Upper lobe of left lung (tissue), 6 donors: ENCODE data around the gene DRD5. TPM values are rescaled to one million over a fixed set of nuclear protein-coding genes. Genes with fewer than 3 reads are reported as not detected.
A peak's percentile ranks its signal among the peaks of the same experiment; 100 is the strongest.
"Not testable (repeated sequence)": the region's sequence is repeated elsewhere in the genome, so short reads cannot be mapped to it uniquely, and the experiment has no call there.

ENCODE experiments used
- ATAC-seq, 2 donors: fragments of 200-7000 bp; cut with Tn5 transposase; one replicate each; pipeline ENCODE4 v1.9.1; 2022; ENCODE audit warnings: mild to moderate bottlenecking in 2 of 2, moderate library complexity in 2 of 2; ENCODE audit not compliant: low FRiP score in 2 of 2
- DNase-seq, 2 donors: peaks; one replicate each; pipeline ENCODE4 v3.0.0-alpha.2; 2019 to 2020
- H3K27ac ChIP-seq, 4 donors: fragments of 200-600 bp; sonication (generic); one replicate each; pipeline ENCODE4 v1.5.1; 2016 to 2019
- H3K27me3 ChIP-seq, 4 donors: fragments of 200-600 bp; sonication (generic); one replicate each; pipeline ENCODE4 v1.5.1; 2017 to 2019
- H3K36me3 ChIP-seq, 4 donors: fragments of 200-600 bp; sonication (generic); one replicate each; pipeline ENCODE4 v1.5.1; 2016 to 2019
- H3K4me1 ChIP-seq, 4 donors: fragments of 200-600 bp; sonication (generic); one replicate each; pipeline ENCODE4 v1.5.1; 2018 to 2019
- H3K4me3 ChIP-seq, 4 donors: fragments of 200-600 bp; sonication (generic); one replicate each; pipeline ENCODE4 v1.5.1; 2017 to 2019; ENCODE audit warnings: mild to moderate bottlenecking in 2 of 4, moderate library complexity in 1 of 4
- H3K9me3 ChIP-seq, 4 donors: fragments of 200-600 bp; sonication (generic); one replicate each; pipeline ENCODE4 v1.5.1; 2018 to 2019
- EP300 ChIP-seq, 4 donors: sonication (generic); formaldehyde crosslinking; IDR thresholded peaks; one replicate each; pipeline ENCODE4 v1.5.1; 2017; ENCODE audit warnings: antibody characterized with exemption in 4 of 4, control low read depth in 2 of 4
- POLR2A ChIP-seq, 4 donors: fragments of 450-650 bp; IDR thresholded peaks; one replicate each; pipeline ENCODE4 v1.5.1; 2016 to 2017; ENCODE audit warnings: antibody characterized with exemption in 4 of 4, mild to moderate bottlenecking in 2 of 4
- POLR2AphosphoS5 ChIP-seq, 2 donors: sonication (generic); formaldehyde crosslinking; IDR thresholded peaks; one replicate each; pipeline ENCODE4 v1.5.1; 2017; ENCODE audit warnings: antibody characterized with exemption in 2 of 2
- WGBS, 2 donors: methylation state at CpG; one replicate each; pipeline ENCODE4 v1.1.5; 2017 to 2018; 5-methylcytosine and 5-hydroxymethylcytosine counted together
- total RNA-seq, 6 donors: library from RNA; depleted of rRNA in 4 of 6; stranded (reverse); fragments of >200 nt in 4 of 6; gene quantifications; one replicate each; pipeline versions ENCODE4 v1.1.0 to v1.2.1, GENCODE V29; 2016 to 2021
- TF ChIP-seq, protein P1 (sequence below), 6 experiments: fragments of 450-650 bp in 4 of 6; fragments of 200-600 bp in 2 of 6; sonication (generic) in 2 of 6; IDR thresholded peaks; one replicate each; pipeline ENCODE4 v1.5.1; 2016 to 2019; ENCODE audit warnings: antibody characterized with exemption in 6 of 6
- donor health status: DM: no; HTN: no; CAD: no; lungs with moderate emphysema.
- donor health status: DM: no; HTN: yes; CAD: no; lungs with severe emphysema.

Gene DRD5
- total RNA-seq, 6 donors from 2014 or later, result not detected

DNA sequence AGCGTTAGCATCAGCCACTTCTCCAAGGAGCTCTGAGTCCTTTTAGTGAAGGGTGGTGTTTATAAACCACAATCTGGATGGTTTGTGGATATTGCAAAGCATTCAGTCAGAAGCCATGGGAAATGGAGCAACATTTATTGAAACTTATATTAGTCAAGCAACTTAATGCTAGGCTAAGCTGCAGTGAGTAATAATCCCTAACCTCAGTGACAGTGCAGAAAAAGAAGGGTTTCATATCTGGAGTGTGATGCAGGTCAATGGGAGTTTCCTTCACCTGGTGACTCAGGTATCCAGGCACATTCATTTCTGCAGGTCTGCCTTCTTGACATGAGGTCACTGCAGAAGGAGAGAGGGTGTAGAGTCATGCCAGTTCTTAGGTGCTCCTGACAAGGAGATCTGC is 10.4 kb upstream of the DRD5 start:
- 37 to 54% methylated on average over 1 of the region's 1 CpG for WGBS, 2 donors
- H3K27me3 ChIP-seq, result no peaks in the 10 kb centered on the region
- H3K36me3 ChIP-seq, result no peaks in the 10 kb centered on the region
- DNase-seq, result no peak
- ATAC-seq, result no peak
- H3K4me1 ChIP-seq, result no peaks in the 10 kb centered on the region
- H3K4me3 ChIP-seq, result no peak overlapping the region
- H3K9me3 ChIP-seq, result no peaks in the 10 kb centered on the region
- TF ChIP-seq POLR2AphosphoS5 (IDR thresholded peaks at IDR 0.05) (no peak), EP300 (IDR thresholded peaks at IDR 0.05) (no peak), POLR2A (IDR thresholded peaks at IDR 0.05) (no peak)
- TF ChIP-seq, protein P1, sequence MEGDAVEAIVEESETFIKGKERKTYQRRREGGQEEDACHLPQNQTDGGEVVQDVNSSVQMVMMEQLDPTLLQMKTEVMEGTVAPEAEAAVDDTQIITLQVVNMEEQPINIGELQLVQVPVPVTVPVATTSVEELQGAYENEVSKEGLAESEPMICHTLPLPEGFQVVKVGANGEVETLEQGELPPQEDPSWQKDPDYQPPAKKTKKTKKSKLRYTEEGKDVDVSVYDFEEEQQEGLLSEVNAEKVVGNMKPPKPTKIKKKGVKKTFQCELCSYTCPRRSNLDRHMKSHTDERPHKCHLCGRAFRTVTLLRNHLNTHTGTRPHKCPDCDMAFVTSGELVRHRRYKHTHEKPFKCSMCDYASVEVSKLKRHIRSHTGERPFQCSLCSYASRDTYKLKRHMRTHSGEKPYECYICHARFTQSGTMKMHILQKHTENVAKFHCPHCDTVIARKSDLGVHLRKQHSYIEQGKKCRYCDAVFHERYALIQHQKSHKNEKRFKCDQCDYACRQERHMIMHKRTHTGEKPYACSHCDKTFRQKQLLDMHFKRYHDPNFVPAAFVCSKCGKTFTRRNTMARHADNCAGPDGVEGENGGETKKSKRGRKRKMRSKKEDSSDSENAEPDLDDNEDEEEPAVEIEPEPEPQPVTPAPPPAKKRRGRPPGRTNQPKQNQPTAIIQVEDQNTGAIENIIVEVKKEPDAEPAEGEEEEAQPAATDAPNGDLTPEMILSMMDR (IDR thresholded peaks at IDR 0.05), result no peak
- H3K27ac ChIP-seq, result no peak overlapping the region

DNA sequence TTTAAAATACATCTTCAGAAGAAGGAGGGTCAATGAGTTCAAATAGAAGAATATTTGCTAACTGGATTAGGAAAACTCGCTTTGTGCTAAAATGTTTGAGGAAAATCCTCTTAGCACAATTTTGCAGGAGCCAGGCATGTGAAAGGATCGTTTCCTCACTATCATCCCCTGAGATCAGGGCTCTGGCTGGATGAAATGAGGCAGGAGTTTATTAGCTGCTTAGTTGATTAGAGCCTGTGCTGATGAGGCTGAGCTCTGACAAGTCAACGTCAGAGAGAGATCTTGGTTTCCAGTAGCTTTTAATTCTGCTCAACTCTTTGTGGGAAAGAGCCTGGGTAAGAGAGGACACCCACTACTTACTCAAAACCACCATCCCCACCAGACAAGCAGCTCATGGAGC is 8.0 kb upstream of the DRD5 start:
- no peak for ATAC-seq
- no peaks in the 10 kb centered on the region for H3K4me1 ChIP-seq
- no peaks in the 10 kb centered on the region for H3K27me3 ChIP-seq
- no peaks in the 10 kb centered on the region for H3K9me3 ChIP-seq
- DNase-seq, result no peak
- 51 to 56% methylated on average over 3 of the region's 3 CpGs for WGBS, 2 donors
- H3K27ac ChIP-seq, result no peak overlapping the region
- TF ChIP-seq POLR2AphosphoS5 (IDR thresholded peaks at IDR 0.05), result no peak
- no peak for TF ChIP-seq POLR2A (IDR thresholded peaks at IDR 0.05)
- no peak for TF ChIP-seq EP300 (IDR thresholded peaks at IDR 0.05)
- TF ChIP-seq, protein P1 (IDR thresholded peaks at IDR 0.05), result no peak
- no peak overlapping the region for H3K4me3 ChIP-seq
- H3K36me3 ChIP-seq, result no peaks in the 10 kb centered on the region

DNA sequence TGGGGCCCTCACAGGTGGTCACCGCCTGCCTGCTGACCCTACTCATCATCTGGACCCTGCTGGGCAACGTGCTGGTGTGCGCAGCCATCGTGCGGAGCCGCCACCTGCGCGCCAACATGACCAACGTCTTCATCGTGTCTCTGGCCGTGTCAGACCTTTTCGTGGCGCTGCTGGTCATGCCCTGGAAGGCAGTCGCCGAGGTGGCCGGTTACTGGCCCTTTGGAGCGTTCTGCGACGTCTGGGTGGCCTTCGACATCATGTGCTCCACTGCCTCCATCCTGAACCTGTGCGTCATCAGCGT is 652 bp downstream of the DRD5 start:
- no peak for TF ChIP-seq POLR2A (IDR thresholded peaks at IDR 0.05)
- TF ChIP-seq, protein P1 (IDR thresholded peaks at IDR 0.05), result no peak
- TF ChIP-seq EP300 (IDR thresholded peaks at IDR 0.05), result no peak
- TF ChIP-seq POLR2AphosphoS5 (IDR thresholded peaks at IDR 0.05), result no peak
- ATAC-seq (no peak), DNase-seq (peak in 1 of 2 donors; percentile 71)
- 44 to 82% methylated on average over 5 to 6 of the region's 22 CpGs for WGBS, 2 donors
- H3K36me3 ChIP-seq, result no peaks in the 10 kb centered on the region
- no peaks in the 10 kb centered on the region for H3K9me3 ChIP-seq
- peaks cover 0 to 10% (median 0%) of the 10 kb centered on the region in 4 donors for H3K4me1 ChIP-seq
- H3K4me3 ChIP-seq, result no peak overlapping the region
- H3K27me3 ChIP-seq, result peaks cover 0 to 14% (median under 1%) of the 10 kb centered on the region in 4 donors
- H3K27ac ChIP-seq, result no peak overlapping the region

DNA sequence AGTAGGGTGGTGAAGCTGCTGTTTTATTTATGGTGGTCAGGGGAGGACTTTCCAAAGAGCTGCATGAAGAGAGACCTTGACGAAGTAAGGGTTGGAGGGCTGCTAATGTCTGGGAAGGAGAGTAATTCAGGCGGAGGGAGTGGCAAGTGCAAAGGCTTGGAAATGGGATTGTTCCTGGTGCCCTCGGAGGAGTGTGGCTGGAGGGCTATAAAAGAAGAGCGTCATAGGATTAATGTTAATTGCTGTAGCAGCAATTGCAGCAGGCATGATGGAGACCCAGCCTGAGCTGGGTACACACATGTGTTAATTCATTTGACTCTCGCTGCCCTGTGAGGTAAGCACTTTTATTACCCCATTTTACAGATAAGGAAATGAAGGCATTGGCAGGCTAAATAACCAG is 4.5 kb downstream of the DRD5 start:
- H3K4me1 ChIP-seq, result peaks cover 0 to 10% (median 0%) of the 10 kb centered on the region in 4 donors
- 69 to 83% methylated on average over 5 of the region's 5 CpGs for WGBS, 2 donors
- H3K27me3 ChIP-seq, result peaks cover 0 to 13% (median under 1%) of the 10 kb centered on the region in 4 donors
- not testable (repeated sequence) for H3K4me3 ChIP-seq, DNase-seq, H3K27ac ChIP-seq, H3K9me3 ChIP-seq, ATAC-seq, H3K36me3 ChIP-seq

DNA sequence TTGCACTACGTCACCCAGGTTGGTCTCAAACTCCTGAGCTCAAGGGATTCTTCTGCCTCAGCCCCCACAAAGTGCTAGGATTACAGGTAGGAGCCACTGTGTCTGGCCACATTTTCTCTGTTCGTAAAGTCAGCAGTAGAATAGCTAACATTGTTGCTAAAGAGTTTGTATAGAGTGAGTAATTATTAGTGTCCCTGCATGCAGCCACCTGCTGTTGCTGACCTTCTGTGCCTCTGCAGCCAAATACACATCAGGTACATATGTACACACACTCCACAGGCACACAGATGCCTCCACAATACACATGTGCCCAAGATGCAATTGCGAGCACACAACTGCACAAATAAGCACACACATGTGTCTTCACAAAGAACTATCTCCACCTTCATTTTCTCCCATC is 10.9 kb downstream of the DRD5 start:
- Histone ChIP-seq H3K27me3 (no peaks in the 10 kb centered on the region), H3K27ac (no peak overlapping the region), H3K4me3 (no peak overlapping the region), H3K4me1 (no peaks in the 10 kb centered on the region), H3K9me3 (no peaks in the 10 kb centered on the region), H3K36me3 (no peaks in the 10 kb centered on the region)
- ATAC-seq, result no peak
- no peak for TF ChIP-seq POLR2A (IDR thresholded peaks at IDR 0.05)
- no peak for TF ChIP-seq POLR2AphosphoS5 (IDR thresholded peaks at IDR 0.05)
- TF ChIP-seq EP300 (IDR thresholded peaks at IDR 0.05), result no peak
- no peak for DNase-seq
- WGBS, 2 donors, result 85 to 94% methylated on average over 3 of the region's 3 CpGs

DNA sequence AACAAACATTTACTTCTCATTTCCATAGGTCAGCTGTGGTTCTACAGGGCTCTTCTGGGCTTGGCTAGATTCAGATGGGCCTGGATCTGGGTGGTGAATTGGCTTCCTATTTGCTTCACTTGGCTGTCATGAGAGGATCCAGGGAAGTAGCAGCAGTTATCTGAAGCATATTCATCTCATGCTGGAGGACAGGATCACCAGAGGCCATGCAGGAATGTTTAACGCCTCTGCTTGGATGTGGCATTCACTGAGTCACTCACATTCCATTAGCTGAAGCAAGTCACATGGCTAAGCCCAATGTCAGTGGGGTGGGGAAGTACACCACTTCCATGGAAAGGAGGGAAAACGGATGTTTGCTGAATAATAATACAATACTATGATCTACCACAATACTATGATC is 15.2 kb downstream of the DRD5 start:
- not testable (repeated sequence) for H3K4me3 ChIP-seq, H3K27me3 ChIP-seq, H3K36me3 ChIP-seq, DNase-seq, ATAC-seq, H3K27ac ChIP-seq, H3K4me1 ChIP-seq, H3K9me3 ChIP-seq
- WGBS, 2 donors, result 0 to 45% methylated on average over 1 to 2 of the region's 2 CpGs
